GM21447 (cell line): ENCODE measurements around the gene POLA2.

ENCODE experiments used
- ATAC-seq: cut with Tn5 transposase; IDR thresholded peaks from one replicate; pipeline ENCODE4 v1.9.1; 2021; ENCODE audit not compliant: unreplicated experiment

POLA2 gene

GRCh38 chr11:65305501-65306268 is 43.9 kb downstream of the POLA2 start:
- ATAC-seq, result no peak

DNA sequence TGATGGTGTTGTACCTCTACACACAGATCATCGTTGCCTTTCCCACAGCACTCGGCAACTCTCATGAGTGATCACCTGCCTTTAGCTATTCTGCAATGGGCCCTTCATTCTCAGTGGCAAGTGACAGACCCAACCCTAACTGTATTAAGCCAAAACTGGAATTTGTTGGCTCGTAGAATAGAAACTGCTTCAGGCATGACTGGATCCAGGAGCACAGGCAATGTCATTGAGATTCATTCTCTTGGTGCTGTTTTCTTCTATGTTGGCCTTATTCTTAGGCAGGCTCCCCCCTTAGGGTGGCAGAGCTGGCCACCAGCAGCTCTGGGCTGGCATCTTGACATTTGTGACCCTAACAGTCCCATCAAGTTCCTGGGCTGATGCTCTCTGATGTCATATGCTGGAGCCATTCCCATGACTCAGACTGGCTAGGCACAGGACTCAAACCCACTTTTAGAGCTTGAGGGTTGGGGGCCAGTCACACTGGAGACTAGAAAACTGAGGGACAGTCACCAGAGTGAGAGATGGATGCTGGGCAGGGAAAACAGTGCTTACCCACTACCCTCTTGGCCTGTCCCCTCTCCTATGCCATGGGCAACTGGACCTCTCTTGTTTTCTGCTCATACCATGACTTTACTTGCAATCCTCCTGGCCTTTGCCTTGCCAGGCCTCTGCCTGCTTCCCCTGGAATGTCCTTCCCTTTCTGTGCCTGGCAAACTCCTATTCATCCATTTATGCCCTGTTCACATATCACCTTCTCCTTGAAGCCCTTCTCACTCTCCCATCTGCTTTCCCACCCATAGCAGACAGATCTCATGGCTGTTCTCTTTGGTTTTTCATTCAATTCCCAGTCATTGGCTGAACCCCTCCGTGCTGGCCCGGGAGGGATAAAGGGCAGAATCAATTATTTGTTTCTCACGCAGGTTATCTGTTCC is 45.8 kb downstream of the POLA2 start:
- ATAC-seq, result no peak

- ATAC-seq, result no peak
Observed at GRCh38 chr11:65308281-65308891, 46.6 kb downstream of the POLA2 start.

DNA sequence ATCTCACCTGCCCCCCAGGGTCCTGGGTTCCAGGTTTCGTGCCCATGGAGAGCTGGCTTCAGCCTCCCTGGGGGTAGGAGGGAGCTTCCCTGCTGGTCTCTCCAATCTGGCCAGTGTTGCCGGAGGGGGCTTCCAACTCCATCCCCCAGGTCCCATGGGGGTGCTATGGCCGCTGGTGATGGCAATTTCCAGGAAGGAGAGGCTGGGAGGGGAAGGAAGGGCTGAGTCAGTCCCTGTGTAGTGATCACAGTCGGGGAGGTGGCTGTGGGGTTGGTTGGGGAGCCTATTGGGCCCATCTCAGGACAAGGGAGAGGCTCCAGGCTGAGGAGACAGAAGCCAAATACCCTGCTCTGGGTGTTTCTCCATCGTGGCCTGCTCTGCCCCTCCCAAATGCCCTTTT is 47.2 kb downstream of the POLA2 start:
- ATAC-seq, result no peak

GRCh38 chr11:65310215-65310614 is 48.5 kb downstream of the POLA2 start:
- no peak for ATAC-seq

DNA sequence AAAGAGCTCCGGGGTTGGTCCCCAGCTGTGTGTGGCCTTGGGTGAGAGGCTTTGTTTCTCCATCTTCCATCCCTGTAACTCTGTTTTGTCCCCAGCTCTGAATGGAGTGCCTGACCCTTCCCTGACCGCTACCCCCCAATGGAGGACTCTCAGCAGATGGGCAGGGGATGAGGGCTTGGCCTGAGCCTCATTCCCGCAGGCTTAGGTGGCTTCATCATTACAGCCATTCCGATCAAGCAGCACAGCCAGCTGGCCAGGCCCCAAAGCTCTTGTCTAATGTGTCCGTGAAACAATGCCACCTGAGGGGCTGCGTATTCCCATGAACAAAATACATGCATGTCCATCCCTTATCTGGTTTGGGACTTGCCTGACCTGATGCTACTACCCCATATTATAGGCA is 49.0 kb downstream of the POLA2 start:
- ATAC-seq, result no peak

DNA sequence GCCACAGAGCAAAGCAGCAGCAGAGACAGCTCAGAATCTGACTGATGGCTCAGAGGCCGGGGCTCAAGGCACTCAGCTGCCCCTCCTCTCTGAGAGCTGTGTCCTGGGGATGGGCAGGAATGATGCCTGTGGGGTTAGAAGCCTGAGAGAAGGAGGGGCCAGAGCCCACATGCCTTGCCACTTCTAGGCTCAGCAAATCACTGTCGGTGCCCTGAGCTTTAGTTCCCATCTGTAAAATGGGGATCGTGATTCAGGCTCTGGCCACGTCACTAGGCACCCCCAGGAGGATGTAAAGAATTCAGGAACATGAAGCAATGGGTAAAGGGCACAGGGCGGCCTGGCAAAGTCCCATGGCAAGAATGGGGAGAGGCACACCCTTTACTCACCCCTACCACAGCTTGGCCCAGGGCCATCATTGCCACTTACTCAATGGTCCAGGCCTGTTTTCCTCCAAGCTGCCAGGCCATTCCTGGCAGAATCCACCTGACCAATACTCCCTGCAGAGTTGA is 49.5 kb downstream of the POLA2 start:
- ATAC-seq, result no peak

DNA sequence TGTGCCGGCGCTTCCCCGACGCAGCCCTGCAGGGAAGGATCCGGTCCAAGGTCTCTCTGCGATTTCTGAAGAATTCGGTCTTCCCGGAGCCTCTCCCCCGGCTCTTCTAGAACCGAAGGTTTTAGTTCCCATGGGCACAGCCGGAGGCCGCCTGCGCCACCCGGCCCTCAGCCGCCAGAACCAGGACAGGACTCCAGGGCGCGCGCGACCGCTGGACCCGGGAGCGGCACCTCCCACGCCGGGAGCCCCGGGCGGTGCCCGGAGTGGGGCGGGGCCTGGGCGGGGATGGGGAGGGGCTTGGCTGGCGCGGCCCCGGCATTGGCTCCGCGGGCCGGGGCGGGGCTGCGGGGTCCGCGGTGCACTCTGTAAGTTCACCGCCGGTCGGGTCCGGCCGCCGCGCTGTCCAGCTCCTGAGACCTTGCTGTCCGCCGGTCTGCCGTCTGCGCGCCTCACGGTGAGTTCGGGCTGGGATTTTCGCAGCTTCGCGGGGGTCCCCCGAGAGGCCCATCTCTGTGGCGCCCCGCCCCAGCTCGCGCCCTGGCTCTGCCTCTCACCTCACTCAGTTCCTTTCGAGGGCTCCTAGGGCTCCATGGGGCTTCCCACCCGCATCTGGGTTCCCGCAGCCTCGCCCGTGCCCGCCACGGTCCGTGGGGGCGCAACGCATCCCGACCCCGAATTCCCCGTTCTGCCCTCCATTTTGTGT is 52.9 kb downstream of the POLA2 start, which contains the start of gene CDC42EP2:
CDC42EP2 (plus strand) TSS at position 366 of the 703 bp plus-strand sequence. CDS start 6,033 bp downstream, outside the sequence.
- ATAC-seq, result peak; percentile 74

DNA sequence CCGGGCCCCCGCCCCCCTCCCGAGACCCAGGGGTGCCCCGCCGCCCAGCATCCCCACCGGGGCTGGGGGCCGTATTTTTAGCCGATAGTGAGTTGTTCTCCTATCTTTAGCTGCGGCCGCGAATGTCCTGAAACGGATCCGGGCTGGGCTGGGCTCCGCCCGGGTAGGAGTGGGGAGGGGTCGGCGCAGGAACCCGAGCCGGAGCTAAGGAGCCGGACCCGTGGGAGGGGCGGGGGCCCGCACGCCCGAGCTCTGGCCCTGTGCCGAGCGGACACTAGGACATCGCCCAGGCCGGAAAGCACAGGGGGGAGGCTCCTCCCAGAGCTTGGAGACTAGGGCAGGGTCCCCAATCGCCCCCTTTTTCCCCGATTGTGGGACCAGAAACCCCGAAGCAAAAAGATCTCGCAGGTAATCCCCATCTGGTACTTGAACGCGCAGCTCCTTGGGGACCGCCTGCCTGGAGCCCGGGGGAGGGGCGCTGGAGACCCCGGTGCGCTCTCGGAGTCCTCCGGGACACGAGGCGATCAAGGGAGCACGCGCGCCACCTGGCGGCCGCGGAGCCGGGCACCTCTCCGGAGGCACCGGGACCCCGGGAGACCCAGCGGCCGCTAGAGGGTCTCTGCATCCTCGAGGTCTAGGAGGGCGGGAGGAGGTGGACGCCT is 53.6 kb downstream of the POLA2 start:
- ATAC-seq, result peak; percentile 32

GRCh38 chr11:65315866-65316226 is 54.1 kb downstream of the POLA2 start:
- no peak for ATAC-seq

DNA sequence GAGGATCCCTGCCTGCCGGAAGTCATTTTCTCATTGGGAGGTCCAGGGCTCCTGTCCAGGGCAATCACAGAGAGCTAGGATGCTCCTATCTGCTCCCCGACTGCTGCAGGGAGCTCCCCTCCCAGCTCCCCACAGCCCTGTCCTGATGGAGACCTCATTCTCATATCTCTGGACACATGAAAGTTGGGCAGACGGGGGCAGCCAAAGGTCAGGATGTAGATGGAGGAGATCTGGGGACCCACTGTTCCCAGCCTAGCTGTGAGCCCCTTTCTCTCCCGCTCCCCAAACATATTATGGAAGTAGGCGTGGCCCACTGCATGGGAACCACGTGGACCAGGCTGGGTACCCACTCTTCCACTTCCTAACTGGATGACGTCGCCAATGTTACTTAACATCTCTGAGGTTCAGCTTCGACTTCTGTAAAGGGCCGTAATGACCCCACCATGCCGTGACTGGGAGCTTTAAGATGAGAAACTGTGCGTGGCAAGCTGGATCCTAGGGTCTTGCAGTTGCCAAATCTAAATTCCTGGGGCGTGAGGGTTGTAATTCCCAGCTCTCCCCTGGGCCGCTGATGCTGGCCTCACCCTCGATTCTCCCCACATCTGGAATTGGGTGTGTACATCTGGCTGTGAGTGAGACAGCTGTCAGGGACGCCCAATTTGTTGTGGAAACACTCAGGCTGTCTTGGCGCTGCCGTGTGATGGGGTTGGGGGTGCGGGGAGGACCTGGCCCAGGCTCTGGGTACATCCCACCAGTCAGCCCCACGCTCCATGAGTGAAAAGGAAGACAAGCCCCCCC is 54.7 kb downstream of the POLA2 start:
- ATAC-seq, result no peak

DNA sequence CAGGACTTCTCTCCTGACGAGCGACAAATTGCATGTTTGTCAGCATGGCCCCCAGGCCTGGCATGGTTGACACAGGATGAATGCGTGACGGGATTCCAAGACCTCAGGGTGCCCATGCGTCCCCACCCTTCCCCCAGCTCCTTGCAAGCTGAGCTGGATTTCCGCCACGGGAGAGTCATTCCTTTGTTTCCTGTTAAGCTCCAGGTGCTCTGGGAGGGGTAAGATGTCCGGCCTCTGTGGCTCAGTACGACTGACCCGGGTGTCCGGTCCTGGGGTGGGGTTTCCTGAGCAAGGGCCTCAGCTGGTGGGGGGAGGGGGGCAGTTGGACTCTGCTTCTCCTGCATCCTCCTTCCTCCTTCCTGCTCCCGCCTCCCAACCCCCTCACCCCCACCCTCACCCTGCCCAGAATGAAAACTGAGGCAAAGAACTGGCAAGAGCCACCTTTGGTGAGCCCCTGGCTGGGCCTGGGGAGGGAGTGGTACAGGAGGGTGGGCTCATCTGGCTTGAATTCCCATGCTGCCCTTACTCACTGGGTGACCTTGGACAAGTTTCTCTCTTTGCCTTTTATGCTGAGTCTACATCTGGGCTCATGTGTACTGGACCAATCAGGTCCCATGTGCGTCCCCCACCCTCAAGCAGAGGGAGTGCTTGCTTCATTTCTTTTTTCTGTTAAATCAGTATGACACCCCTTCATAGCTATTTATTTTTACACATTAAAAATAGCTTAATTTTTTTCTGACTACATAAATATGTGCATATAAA is 55.4 kb downstream of the POLA2 start:
- ATAC-seq, result no peak

DNA sequence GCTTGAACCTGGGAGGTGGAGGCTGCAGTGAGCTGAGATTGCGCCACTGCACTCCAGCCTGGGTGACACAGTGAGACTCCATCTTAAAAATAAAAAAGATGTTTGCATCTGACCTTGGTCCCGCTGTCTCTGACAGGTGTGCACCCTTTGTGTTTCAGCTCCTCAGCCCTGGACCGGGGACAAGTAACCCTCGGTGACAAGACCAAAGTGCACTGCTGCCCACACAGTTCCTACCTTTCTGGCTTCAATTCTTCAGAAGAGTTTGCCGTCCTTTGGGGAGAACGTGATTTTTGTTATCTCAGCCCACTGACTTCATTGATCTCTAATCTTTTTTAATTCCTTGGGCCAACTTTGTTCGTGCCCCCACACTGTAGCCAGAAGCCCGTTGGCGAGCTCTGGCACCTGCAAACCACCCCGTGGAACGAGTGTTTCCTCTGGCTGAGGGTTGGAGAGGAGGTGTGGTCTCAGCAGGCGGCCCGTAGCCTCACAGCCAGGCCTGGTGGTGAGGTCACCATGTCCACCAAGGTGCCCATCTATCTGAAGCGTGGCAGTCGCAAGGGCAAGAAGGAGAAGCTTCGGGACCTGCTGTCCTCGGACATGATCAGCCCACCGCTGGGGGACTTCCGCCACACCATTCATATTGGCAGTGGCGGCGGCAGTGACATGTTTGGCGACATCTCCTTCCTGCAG is 58.8 kb downstream of the POLA2 start:
- ATAC-seq, result no peak

GRCh38 chr11:65321076-65321475 is 59.3 kb downstream of the POLA2 start:
- no peak for ATAC-seq

DNA sequence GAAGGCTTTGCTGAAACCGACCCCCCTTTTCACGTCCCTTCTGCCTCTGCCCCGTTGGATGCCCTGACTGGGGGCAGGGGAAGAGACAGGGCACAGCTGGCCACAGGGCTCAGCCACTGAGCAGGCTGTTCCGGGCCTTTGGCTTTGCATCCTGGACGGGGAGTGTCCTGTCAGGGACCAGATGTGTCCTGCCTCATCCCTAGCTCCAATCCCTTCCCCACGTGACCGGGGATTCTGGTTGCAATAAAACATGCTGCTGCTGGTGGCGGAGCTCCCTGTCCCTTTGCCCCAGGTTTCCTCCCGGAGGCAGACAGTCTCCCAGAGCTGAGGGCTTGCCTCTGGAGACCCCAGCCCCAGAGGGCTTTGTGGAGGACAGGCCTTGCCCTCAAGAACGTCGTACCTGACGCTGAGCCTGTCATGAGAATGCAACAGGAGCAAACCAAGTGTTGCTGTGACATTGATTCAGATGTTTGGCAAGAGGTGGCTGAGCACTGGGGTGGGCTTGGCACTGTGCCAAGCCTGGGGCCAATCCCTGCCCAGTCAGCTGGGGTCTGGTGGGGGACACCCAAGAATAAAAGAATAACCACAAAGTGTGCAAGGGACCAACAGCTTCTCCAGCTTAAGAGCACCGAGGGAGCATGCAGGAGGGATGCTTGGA is 60.2 kb downstream of the POLA2 start:
- no peak for ATAC-seq

- ATAC-seq, result no peak
Observed at GRCh38 chr11:65323813-65324212, 62.1 kb downstream of the POLA2 start.

DNA sequence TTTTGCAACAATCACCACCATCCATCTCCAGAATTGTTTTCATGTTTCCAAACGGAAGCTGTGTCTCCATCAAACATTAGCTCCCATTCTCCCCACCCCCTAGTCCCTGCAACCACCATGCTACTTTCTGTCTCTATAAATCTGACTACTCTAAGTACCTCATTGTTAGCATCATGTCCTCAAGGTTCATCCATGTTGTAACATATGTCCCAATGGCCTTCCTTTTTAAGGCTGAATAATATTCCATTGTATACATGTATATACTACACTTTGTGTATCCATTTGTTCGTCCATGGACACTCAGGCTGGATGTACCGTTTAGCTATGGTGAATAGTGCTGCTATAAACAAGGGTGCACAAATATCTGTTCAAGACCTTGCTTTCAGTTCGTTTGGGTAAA is 63.7 kb downstream of the POLA2 start:
- ATAC-seq, result no peak

GRCh38 chr11:65327021-65327420 is 65.3 kb downstream of the POLA2 start:
- no peak for ATAC-seq
